NB4 (cell line): ENCODE data around the gene NDUFAF3.

Experiments used
- DNase-seq: peaks from one replicate; pipeline ENCODE4 v3.0.0; 2010; ENCODE audit warnings: low read depth
- H3K4me3 ChIP-seq: one replicate; pipeline ENCODE4 v1.5.1; 2011; ENCODE audit warnings: mild to moderate bottlenecking, low read depth, low read length, moderate library complexity
- MYC ChIP-seq: IDR thresholded peaks from 2 replicates; pipeline ENCODE4 v1.6.1; 2011; ENCODE audit warnings: low read depth, low read length
- POLR2A ChIP-seq: IDR thresholded peaks from 2 replicates; pipeline ENCODE4 v1.6.1; 2011; ENCODE audit warnings: mild to moderate bottlenecking; ENCODE audit not compliant: insufficient read length; ENCODE audit errors: extremely low read depth
- TF ChIP-seq, protein P1 (sequence below): IDR thresholded peaks from 2 replicates; pipeline ENCODE4 v1.6.1; 2011; ENCODE audit warnings: low read depth, low read length
- TF ChIP-seq, protein P2 (sequence below): IDR thresholded peaks from one replicate; pipeline ENCODE4 v1.5.1; 2012; ENCODE audit warnings: low read depth, low read length

Gene NDUFAF3

DNA sequence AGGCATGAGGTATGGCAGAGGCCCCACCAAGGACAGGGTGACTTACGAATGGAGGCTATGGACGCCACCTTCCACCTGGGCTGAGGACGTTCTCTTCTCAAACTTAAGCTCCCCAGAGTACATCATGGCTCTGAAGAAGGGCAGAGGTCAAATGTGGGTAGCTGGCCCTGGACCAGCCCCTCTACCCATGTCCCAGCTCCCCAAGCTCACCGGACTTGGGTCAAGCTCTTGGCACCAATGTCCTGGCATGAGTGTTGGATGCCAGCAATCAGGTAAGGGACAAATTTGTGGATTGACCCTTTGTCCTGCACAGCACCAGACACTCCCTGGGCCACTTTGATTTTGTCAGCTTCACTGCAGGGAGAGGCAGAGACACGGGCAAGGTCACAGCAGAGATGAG lies 2.5 kb downstream of the NDUFAF3 start:
- no peak overlapping the region for H3K4me3 ChIP-seq
- TF ChIP-seq, protein P1, sequence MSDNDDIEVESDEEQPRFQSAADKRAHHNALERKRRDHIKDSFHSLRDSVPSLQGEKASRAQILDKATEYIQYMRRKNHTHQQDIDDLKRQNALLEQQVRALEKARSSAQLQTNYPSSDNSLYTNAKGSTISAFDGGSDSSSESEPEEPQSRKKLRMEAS = no peak
- TF ChIP-seq, protein P2, sequence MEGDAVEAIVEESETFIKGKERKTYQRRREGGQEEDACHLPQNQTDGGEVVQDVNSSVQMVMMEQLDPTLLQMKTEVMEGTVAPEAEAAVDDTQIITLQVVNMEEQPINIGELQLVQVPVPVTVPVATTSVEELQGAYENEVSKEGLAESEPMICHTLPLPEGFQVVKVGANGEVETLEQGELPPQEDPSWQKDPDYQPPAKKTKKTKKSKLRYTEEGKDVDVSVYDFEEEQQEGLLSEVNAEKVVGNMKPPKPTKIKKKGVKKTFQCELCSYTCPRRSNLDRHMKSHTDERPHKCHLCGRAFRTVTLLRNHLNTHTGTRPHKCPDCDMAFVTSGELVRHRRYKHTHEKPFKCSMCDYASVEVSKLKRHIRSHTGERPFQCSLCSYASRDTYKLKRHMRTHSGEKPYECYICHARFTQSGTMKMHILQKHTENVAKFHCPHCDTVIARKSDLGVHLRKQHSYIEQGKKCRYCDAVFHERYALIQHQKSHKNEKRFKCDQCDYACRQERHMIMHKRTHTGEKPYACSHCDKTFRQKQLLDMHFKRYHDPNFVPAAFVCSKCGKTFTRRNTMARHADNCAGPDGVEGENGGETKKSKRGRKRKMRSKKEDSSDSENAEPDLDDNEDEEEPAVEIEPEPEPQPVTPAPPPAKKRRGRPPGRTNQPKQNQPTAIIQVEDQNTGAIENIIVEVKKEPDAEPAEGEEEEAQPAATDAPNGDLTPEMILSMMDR = no peak
- TF ChIP-seq POLR2A (peak; percentile 10), MYC (no peak)
- no peak for DNase-seq

DNA sequence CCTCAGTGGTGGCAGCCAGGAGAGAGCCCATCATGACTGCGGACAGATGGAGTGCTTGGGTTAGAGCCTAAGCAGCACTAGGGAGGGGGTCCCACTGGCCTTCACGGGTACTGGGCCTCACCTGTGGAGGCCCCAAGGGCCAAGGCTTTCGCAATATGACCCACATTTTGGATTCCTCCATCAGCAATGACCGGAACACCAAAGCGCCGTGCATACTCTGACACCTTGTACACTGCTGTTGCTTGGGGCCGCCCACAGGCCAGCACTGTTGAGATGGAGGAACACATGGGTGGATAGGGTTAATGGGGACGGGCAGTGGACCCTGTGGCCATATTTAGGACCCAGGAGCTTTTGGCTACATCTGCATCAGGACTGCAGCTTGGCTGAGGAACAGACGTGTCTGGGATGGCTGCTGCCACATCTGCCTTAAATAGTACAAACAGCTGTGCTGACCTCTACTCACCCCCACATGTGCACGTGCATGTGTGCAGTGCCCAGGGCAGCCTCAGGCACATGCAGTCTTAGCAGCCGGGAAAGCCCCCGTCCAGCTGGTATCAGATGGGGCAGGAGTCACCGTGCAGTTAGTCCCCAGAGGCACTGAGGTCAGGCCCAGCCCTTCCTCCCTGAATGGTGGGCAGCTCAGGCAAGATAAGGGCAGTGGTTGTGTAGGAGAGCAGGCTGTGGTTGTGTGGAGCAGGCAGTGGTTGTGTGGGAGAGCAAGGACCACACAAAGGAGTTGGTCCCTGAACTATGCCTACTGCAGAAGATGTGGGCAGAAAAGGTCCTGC lies 3.3 kb downstream of the NDUFAF3 start:
- TF ChIP-seq, protein P2 = no peak
- TF ChIP-seq, protein P1 = peak; percentile 96
- peak; percentile 94 for TF ChIP-seq MYC
- peak; percentile 12 for TF ChIP-seq POLR2A
- DNase-seq = peak; percentile 96
- peak overlapping the region; percentile 21 for H3K4me3 ChIP-seq

DNA sequence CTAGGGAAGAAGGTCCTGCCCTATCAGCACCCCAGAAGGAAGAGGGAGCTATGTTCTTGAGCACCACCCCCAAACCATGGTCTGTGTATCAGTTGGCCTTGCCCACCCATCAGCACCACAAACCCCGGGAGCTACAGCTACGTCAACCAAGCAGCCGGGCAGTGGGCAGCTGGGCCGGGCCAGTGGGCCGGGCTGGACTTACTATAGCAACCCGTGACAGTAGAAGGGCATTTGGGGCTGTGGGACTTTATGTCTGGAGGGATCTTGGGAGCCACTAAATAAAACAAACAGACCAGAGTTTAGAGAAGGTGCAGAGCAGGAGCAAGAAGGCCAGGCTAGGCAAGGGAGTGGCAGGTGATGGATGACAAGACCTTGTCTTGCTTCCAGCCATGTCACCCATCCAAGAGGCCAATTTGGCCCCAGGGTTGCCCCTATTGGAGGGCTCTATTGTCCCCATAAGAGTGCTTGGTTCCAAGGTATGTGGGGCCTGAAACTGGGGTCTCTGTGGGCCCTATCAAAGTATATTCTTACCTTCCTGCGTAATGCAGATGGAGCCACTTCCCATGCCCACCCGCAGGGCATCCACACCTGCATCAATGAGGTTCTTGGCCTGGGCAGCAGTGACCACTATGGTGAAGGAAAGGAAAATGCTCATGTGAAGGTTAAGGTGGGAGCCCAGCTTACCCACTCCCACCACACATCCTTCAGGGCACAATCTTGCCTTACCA lies 4.0 kb downstream of the NDUFAF3 start:
- TF ChIP-seq, protein P2 = no peak
- TF ChIP-seq, protein P1 = no peak
- TF ChIP-seq MYC (no peak), POLR2A (no peak)
- H3K4me3 ChIP-seq = peak overlapping the region; percentile 16

DNA sequence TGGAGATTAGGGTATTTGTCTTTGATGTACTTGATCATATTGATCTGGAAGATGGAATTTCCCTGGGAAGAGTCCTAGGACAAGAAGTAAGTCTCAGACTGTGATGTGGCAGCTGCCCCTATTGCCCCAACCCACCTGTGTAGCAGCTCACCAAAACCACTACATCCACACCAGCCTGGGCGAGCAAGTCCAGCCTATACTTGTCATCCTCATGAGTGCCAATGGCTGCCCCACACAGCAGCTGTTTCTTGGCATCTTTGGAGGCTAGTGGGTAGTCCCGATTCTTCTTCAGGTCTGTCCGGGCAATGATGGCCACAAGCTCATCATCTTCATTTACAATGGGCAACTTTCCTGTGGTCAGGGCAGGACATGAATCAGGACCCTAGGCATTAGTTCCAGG lies 4.6 kb downstream of the NDUFAF3 start:
- H3K4me3 ChIP-seq = no peak overlapping the region
- TF ChIP-seq, protein P2 = no peak
- TF ChIP-seq MYC (no peak), POLR2A (no peak)
- TF ChIP-seq, protein P1 = no peak
- no peak for DNase-seq

More for the DNA sequence above, 4.0 kb downstream of the NDUFAF3 start:
- DNase-seq = no peak

DNA sequence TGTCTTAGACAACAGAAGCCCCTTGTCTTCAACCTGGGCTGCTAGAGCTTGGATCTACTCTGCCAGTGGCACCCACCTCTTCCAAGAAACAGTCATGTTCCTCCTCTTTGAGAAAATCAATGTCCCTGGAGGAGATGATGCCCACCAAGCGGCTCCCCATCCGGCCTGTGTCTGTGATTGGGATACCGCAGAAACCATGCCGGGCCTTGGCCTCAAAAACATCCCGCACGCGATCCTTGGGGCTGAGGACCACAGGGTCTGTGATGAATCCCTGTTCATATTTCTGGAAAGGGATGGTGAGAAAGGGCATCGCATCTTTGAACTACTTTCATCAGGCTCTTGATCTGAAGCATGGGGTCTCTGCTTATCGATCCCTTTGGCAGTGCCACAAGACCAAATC lies 5.7 kb downstream of the NDUFAF3 start:
- TF ChIP-seq POLR2A = no peak
- TF ChIP-seq, protein P2 = no peak
- DNase-seq = no peak
- H3K4me3 ChIP-seq = peak overlapping the region; percentile 95
